ENCODE measurements around the gene ADGRB3.

The ADGRB3 gene

GRCh38 chr6:69331886-69332285, 696.8 kb downstream of the ADGRB3 start:
- DNase-seq (ENCODE audit: low spot score), result no peak

- no peak for DNase-seq (ENCODE audit: low spot score)
Observed at GRCh38 chr6:69337311-69337710, 702.2 kb downstream of the ADGRB3 start.

DNA sequence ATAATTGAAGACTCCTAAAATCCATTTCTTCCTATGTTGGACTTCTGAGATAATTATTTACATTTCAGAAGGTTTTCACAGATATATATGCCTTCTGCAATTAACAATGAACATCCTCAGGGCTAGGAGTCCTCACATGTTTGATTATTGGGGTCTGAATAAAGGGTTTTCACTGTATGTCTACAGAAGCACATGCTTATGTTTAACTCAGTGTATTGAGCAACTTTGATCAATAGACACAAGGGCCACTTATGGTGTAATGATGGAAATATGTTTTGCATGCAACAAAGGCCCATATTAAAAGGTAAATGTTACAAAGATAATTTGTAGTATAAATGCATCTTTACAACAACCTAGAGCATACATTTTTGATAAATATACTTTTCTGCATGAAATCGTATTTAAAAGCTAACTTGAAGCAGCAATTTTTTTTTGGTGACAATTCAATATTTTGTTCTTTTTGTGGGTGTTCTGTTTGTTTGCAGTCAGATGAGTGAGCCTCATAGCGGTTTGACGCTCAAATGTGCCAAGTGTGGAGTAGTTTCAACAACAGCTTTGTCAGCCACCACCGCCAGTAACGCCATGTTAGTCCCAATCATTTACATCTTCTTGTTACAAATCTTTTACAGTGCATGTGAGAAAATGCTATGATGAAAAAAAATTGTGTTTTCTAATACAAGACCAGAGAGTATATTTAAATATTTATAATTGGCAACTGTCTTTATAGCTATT, 703.5 kb downstream of the ADGRB3 start:
- no peak for DNase-seq (ENCODE audit: low spot score)

GRCh38 chr6:69339163-69339550, 704.1 kb downstream of the ADGRB3 start:
- DNase-seq (ENCODE audit: low spot score), result no peak

GRCh38 chr6:69340196-69340595, 705.1 kb downstream of the ADGRB3 start:
- DNase-seq (ENCODE audit: low spot score), result no peak

DNA sequence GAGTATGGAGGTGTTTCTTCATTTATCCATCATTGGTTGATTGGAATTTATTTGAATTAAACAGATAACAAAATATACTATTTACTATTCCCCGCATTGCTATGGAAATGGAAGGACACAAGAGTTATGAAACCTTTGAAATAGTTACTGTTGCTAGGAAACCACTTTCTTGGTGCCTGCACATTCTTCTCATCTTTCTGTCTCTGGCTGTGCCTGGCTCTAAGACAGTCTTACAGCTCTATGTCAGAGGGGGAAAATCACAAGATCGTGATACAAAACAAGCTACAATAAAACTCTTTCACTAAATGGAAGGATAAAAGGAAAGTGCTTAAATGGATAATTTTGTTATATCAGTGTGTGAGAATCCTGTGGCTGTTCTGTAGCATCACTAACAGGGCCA, 708.8 kb downstream of the ADGRB3 start:
- DNase-seq (ENCODE audit: low spot score), result peak; percentile 37

DNA sequence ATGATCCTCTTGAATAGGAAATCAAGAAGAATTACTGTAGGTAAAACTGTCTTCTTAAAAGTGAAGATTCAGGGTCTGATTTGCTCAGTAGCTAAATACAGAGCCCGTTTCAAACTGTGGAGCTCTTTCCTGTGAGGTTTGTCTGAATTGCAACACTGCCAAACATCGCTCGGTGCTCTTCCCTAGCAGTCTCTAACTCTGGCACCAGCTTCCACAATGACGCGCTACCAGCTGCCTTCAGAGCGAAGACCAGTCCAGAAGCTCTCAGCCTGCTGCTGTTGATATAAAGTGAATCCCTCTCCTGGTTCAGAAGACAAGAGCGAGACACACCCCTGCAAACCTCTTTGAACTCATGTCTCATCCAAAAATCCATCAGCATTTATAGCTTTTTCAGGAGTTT, 714.7 kb downstream of the ADGRB3 start:
- DNase-seq (ENCODE audit: low spot score), result peak; percentile 78

DNA sequence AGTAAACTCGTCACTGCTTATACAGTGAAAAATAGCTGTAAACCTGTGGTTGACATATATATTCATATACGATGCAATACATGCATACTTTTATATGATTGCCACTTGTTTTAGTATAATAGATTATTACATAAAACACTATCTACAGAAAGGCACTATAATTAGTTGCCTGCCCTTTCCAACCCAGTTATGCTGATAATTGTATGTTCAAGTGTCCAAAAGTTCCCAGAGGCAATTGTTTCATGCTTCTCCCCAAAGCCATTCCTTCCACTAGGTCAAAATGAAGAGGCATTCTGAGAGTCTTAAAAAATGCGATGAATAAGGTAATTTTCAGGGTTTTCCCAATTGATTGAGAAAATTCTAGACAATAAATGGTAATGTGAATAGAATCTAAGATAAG, 727.1 kb downstream of the ADGRB3 start:
- no peak for DNase-seq (ENCODE audit: low spot score)

DNA sequence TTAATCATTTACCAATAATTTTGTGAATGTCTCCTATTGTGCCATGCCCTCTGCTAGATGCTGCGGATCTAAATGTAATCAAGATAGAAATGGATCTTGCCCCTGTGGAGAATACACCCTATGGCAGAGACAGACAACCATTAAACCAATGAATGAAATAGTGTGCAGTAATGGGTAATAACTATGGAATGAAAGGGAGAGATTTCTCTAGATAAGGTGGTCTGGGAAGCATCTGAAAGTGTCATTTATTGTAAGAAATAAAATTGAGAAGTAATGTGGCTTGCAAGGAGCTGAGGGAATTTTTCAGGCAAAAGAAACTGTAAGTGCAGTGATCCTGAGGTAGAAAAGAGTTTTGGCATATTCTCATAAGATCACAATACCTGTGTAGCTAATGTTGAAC, 731.7 kb downstream of the ADGRB3 start:
- DNase-seq (ENCODE audit: low spot score), result no peak

DNA sequence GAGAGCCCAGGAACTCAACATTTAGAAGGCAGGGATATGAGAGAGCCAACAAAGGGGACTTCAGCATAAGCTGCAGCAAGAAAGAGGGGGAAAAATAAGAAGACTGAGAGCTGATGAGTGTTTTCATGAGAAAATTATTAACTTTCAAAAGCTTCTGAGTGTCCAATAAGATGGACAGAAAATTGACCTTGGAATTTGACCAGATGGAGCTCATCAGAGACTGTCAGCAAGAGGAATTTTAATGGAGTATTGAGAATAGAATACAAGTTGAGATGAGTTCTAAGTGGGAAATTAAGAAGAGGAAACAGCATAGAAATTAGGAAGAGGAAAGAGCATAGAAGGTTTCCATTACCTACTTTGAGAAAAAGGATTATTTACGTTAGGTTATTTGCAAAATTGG, 733.5 kb downstream of the ADGRB3 start:
- no peak for DNase-seq (ENCODE audit: low spot score)

DNA sequence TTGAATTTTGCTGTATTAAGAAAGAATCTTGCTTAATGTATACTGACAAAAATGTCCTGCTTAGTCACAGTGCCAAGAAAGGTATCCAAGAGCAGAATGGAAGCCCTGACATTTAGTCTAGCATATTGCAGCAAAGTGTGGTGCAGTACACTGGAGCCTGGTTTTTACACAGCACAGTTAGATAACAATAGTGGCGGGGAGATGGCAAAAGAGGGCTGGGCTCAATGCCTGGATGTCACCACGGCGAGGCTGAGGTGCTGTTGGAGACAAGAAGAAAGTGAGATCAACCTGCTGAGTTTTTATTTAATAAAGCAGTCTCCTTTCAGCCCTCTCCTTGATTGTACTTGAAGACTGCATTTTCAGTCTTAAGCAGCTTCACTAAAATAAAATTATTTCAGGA, 735.7 kb downstream of the ADGRB3 start:
- no peak for DNase-seq (ENCODE audit: low spot score)

DNA sequence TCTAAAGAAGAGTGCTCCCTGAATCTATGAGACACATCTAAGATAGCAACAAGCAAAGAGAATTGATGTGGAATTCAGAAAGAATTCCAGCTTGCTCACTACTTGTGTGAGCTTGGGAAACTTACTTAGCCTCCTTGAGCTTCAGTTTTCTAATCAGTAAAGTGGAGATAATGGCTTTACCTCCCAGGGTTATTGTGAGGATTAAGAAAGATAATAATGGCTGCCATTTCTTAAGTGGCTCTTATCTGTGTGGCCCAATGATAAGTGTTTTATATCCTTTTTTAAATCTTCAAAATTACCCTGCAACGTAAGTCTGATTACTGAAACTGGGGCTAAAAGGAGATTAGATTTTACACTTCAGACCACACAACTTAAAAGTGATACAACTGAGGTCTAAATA, 743.2 kb downstream of the ADGRB3 start:
- DNase-seq (ENCODE audit: low spot score), result no peak

GRCh38 chr6:69379518-69379917, 744.4 kb downstream of the ADGRB3 start:
- no peak for DNase-seq (ENCODE audit: low spot score)

GRCh38 chr6:69383627-69384026, 748.5 kb downstream of the ADGRB3 start:
- DNase-seq (ENCODE audit: low spot score), result no peak

- no peak for DNase-seq (ENCODE audit: low spot score)
Observed at GRCh38 chr6:69386426-69386825, 751.3 kb downstream of the ADGRB3 start.

DNA sequence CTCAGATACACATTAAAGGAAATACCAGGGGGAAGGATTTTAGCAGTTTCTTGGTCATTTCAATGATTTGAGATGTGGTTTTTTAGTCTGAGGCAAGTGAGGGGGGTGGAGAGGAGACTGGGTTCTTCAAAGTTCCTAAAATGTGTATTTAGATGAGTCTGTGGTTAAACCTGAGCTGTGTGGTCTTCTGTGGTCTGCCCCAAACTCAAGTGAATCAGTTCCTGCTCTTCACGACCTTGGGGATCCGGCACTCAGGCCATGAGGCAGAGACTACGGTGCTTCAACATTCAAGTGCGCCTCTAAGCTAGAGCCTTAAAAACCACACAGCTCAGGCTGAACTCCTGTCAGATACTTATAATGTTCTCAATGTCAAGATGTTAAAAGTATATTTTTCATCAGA, 755.0 kb downstream of the ADGRB3 start:
- DNase-seq (ENCODE audit: low spot score), result no peak

- DNase-seq (ENCODE audit: low spot score), result no peak
Observed at GRCh38 chr6:69391106-69391505, 756.0 kb downstream of the ADGRB3 start.

- no peak for DNase-seq (ENCODE audit: low spot score)
Observed at GRCh38 chr6:69392745-69393144, 757.7 kb downstream of the ADGRB3 start.

- no peak for DNase-seq (ENCODE audit: low spot score)
Observed at GRCh38 chr6:69398311-69398710, 763.2 kb downstream of the ADGRB3 start.

GRCh38 chr6:69398729-69399128, 763.6 kb downstream of the ADGRB3 start:
- peak; percentile 28 for DNase-seq (ENCODE audit: low spot score)

DNA sequence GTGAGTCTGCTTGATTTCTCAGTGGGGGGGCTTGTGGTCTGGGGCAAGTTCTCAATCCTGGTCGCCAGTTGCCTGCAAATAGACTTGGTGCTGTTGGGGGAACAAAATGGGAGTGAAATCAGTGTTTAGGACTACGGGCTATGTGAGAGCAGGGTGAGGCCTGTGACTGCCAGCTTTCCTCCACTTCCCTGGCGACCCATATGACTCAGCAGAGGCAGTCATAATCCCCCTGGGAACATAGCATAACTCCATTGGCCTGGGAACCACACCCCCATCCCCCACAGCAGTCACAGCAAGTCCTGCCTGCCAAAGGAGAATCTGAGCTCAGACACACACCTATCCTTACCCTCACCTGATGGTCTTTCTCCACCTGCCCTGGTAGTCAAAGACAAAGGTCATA, 773.8 kb downstream of the ADGRB3 start:
- no peak for DNase-seq (ENCODE audit: low spot score)

GRCh38 chr6:69416776-69417175, 781.7 kb downstream of the ADGRB3 start:
- DNase-seq (ENCODE audit: low spot score), result peak; percentile 9

GRCh38 chr6:69421269-69421668, 786.2 kb downstream of the ADGRB3 start:
- no peak for DNase-seq (ENCODE audit: low spot score)

GRCh38 chr6:69422020-69422419, 786.9 kb downstream of the ADGRB3 start:
- no peak for DNase-seq (ENCODE audit: low spot score)

DNA sequence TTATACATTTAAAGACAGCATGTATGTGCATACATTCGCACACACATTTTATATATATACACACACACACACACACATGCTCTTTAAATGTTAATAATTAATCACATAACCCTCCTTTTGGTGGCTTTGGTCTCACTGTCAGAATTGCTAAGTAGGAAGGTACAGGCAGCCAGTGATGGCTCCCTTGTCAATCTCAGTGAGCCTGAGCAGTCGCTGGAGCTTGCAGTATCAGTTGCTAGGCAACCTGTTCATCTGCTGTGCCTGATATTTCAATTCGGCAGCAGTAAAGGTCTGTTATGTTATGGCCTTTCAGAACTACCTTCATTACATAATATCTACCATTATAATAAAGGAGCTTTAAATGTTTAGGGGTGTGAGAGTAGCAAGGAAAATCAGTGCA, 787.4 kb downstream of the ADGRB3 start:
- no peak for DNase-seq (ENCODE audit: low spot score)
